HG02763 (cell line): Measurements from ENCODE around the gene SUFU.
A peak's percentile ranks its signal among the peaks of the same experiment; 100 is the strongest.
"Not testable (repeated sequence)": the region's sequence is repeated elsewhere in the genome, so short reads cannot be mapped to it uniquely, and the experiment has no call there.

Experiments
- ATAC-seq: cut with Tn5 transposase; IDR thresholded peaks from one replicate; pipeline ENCODE4 v1.9.1; 2021; ENCODE audit warnings: mild to moderate bottlenecking, moderate library complexity; ENCODE audit not compliant: unreplicated experiment

Gene SUFU

DNA sequence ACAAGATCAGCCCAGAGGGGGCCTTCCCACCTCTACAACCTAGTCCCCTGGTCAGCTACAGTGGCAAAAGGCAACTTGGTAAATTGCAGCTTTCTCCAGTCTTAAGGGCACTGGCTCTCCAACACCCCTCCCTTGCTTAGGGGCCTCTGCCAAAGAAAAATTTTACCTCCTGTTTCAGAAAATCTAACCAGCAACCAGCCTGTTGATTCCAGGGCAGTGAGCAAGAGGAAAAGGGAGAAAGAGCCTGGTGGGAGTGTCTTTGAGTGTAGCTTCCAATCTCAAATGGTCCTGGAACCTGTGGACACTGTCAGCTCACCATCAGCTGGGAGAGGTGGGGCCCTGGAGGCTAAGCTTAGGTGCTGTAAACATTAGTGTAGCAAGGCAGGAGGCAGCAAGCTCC lies 24.1 kb upstream of the SUFU start:
- no peak for ATAC-seq

DNA sequence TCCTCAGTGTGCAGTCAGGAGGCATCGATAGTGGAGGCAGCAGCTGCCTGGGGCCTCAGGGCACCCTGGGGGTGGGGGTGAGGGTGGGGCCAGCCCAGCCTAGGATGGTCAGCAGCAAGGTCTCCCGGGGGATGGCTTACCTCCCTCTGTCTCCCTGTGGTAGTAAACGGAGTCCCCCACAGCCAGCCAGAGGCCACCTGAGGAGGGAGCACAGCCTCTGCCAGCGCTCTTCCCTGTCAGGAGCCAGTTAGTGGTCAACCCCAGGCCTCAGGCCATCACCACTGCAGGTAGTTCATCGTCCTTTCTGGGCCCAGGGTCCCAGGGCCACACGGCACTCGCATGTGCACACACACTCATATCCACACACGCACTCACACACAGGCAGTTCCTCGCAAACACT lies 23.4 kb upstream of the SUFU start:
- ATAC-seq = no peak

DNA sequence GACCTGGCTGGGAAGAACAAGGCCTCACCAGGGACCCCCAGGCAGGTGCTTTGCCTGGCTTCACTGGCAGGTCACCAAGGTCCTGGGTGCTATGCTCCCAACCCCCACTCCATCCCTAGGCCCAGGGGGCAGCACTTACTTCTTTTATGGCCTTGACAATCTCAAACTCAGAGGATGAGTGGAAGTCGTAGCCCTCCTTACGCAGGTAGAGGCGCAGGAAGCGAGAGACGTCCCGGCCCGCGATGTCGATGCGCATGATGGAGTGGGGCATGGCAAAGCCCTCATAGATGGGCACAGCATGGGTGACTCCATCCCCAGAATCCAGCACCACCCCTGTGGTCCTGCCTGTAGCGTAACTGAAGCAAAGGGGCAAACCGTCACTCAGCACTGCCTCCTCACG lies 19.8 kb upstream of the SUFU start:
- ATAC-seq = no peak

GRCh38 chr10:102485093-102485784 lies 18.5 kb upstream of the SUFU start:
- no peak for ATAC-seq

GRCh38 chr10:102491136-102491535 lies 12.6 kb upstream of the SUFU start:
- ATAC-seq = no peak

- ATAC-seq = no peak
These were observed 11.3 kb upstream of the SUFU start for GRCh38 chr10:102492344-102492939.

- no peak for ATAC-seq
These were observed 10.8 kb upstream of the SUFU start for GRCh38 chr10:102492983-102493382.

DNA sequence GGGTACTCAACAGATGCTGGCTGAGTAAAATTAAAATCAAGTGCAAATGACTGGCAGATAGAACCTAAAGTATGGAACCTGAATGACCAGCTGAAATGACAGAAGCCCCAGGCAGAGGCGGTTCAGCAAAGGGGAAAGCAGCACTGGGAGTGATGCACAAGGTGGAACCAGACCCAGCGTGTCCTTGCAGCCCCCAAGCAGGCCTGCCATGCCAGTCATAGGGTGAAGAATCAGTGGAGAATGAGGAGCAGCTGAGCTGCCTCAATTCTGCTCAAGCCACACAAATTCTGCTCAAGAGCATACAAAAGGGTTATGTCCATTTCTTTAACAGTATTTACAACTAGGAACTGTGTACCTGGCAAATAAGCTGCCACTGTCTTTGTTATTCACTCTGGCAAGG lies 10.0 kb upstream of the SUFU start:
- ATAC-seq = no peak

DNA sequence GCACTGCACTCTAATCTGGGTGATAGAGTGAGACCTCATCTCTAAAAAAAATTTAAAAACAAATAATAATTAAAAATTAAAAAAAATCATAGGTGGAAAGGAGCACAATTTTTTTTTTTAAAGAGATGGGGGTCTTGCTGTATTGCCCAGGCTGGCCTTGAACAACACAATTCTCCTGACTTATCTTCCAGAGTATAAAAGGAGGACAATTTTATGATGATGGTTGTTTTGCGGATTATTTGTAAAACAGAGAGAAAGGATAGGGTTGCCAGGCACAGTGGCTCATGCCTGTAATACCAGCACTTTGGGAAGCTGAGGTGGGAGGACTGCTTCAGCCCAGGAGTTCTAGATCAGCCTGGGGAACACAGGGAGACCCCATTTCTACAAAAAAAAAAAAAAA lies 6.2 kb upstream of the SUFU start:
- no peak for ATAC-seq

DNA sequence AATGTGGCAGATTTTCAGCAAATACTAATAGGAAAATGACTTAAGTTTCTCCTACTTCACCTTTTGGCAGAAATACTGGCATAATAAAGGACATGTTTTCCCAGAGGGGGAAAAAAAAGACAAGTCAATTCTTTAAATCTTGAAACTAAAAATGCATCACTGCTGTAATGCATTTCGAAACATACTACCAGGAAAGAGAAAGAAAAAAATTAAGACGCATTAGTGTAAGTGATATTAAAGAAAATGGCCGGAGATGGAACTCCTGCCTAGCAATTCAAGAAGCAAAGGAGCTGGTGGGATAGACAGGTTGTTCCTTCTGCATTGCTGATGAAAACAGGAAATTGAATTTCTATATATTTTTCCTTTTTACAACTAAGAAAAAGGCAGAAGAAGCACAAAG lies 4.4 kb upstream of the SUFU start:
- ATAC-seq = no peak

DNA sequence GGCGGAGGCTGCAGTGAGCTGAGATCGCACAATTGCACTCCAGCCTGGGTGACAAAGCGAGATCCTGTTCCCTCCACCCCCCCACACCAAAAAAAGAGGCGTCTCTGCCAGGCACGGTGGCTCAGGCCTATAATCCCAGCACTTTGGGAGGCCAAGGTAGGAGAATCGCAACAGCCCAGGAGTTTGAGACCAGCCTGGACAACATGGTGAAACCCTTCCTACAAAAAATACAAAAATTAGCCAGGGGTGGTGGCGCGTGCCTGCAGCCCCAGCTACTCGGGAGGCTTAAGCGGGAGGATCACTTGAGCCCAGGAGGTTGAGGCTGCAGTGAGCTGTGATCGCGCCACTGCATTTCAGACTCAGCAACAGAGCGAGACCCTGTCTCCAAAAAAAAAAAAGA lies 3.1 kb upstream of the SUFU start:
- not testable (repeated sequence) for ATAC-seq

DNA sequence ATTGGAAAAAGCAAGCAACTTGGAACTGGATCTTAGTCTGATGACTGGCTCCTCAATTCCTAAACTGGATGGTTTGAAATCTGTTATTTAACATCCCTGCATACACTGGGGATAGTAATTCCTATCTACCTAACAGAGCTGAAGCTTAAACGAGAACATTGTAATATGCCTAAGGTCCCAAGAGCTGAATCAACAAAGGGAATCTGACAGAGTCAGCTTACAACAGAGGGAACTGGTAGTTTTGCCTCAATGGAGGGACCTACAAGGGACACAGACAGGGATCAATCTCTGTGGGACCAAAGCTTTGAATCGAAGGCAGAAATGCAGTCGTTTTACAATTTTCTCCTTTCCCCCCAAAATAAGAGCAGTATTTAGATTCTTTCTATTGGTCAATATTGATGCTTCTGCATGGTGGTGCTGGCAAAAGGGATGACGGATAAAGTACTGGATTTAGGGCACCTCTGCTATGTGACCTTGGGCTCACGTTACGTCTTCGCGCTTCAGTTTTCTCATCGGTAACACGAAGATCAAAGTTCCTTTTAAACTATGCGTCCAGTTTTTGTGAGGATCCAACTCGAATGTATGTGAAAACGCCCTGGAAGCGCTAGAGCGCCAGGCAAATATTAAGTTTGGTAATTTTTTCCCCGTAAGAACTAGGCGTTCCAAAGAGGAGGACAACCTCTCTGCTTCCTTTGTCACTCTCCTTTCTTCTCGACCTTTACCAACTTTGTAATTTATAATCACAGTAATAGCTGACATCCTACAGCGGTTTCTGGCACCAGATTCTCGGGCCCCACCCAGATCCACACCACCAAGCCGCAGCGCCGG lies 2.4 kb upstream of the SUFU start:
- no peak for ATAC-seq

DNA sequence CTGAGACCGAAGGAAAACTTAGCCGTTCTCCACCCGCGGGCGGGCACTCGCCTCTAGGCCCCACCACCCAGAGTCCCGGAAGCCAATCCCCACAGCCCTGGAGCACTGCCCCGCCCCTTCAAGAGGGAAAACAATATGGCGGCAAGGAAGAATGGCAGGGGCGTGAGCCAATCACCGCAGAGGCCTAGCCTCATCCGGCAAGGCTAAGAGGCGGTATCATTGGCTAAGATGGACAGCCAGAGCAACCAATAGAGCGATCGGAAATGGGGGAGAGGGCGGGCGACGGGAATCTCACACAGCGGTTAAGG lies 1.8 kb upstream of the SUFU start:
- ATAC-seq = peak; percentile 63

GRCh38 chr10:102502337-102503151 lies 1.2 kb upstream of the SUFU start, which contains the start of gene ACTR1A:
Gene ACTR1A (minus strand): TSS chr10:102502712. CDS start chr10:102502647, 65 bp downstream.
- peak; percentile 52 for ATAC-seq

DNA sequence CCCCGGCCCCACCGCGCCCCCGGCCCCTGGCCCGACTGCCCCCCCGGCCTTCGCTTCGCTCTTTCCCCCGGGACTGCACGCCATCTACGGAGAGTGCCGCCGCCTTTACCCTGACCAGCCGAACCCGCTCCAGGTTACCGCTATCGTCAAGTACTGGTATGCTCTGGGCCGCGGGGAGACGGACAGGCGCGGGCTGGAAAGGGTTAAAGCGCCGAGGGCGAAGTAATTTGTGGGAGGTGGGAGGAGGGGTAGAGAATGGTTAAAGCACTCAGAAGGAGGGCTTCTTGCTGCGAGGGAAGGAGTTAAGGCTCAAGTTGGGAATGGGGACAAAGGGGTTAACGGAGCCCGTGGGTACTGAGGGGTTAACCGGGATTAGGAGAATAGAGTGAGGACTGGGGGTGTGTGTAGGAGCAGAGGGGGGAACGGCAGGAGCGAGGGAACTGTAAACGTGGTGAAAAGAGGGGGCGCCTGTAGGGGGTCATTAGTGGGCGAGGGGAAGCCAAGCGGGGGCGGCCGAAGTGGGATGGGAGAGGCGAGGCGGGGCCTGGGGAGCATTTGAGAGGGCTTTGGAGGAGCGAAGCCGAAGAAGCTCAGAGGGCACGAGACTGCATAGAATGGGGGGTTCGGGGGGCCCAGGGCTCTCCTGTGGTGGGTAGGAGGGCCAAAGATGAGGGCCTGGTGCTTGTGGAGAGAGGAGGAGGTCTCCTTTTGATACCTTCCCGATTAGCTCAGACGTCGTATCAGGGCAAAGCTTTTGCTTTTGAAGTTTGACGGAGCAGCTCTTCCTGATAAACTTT lies 605 bp downstream of the SUFU start:
- no peak for ATAC-seq

DNA sequence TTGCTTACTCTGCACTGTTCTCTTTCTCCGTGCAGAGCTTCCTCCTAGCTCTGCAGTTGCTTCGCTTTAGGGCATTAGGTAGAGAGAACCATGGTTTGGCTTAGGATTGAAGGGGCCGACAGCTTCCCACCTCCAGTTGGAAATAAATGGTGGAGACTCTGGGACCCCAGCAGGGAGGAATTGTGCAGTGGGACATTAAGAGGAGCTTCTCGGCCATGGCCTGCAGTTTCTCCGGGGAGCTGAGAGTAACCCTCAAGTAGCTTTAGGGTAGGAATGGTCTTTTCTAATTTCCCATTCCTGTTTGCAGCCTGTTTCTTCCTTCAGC lies 1.2 kb downstream of the SUFU start:
- no peak for ATAC-seq

DNA sequence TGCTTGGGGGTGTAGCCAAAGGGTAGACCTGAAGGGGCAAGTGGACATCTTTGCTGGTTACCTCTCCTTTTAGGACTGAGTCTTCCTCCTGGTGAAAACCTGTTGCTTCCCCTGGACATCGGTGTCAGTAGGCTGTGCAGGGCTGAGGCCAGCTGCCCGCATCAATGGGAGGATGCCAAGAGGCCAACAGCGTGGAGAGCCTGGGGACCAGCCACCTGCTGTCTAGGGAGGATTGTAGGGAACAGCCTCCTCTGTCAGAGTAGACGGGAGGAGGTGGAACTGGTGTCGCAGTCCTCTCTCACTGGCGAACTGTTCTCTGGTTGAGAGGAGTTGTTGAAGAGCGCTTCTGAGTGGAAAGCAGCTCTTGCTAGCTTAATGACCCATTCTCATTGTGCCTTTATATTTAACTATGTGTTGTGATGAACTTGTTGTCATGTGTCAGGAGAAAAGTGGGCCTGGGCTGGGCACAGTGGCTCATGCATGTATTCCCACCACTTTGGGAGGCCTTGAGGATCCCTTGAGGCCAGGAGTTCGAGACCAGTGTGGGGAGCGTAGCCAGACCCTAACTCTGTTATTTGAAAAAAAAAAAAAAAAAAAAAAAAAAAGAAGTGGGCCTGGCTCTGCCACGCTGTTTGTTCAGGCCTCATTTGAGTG lies 1.8 kb downstream of the SUFU start:
- no peak for ATAC-seq

DNA sequence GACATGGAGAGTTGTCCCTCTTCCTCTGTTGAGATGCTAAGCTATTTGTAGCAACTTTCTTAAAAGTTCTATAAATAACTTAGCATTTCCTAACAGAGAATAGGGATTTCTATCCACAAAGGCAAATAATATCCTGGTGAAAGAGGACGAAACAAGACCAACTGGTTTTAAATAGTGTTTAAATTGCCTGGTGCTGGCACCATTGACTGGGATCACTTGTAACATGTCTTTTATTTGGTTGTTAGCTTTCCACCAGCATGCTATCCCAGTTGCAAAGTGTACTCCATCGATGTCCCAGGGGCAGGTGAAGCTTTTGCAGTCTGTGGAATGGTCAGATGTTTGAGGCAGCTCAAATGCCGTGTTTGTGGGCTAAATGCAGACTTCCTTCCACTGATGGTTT lies 3.7 kb downstream of the SUFU start:
- ATAC-seq = no peak

GRCh38 chr10:102508506-102508905 lies 4.7 kb downstream of the SUFU start:
- no peak for ATAC-seq

DNA sequence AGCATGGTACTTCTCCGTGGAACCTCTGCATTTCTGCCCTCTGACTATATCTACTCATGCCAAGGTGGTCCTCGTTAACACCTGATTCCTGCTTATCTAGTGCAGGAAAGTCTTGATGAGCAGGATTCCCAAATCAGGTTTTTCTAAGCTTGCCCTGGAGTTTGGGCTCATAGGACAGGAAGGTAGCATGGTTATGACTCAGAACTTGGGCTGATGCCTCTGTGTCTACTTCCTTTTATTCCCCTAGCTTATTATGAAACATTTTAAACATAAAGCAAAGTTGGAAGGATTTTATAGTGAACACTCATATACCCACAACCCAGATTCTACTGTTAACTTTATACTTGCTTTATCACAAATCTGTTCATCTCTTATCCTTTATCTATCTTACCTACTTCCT lies 5.6 kb downstream of the SUFU start:
- no peak for ATAC-seq
